Stimulated activated CD4-positive, alpha-beta T cell treated with anti-CD3 and anti-CD28 coated beads, Interleukin-12 subunit alpha, Interleukin-12 subunit beta, amount 100 ng/mL, for 4 hours (primary cell): ENCODE data around the gene AVPR2.
A peak's percentile ranks its signal among the peaks of the same experiment; 100 is the strongest.

Source experiments
- DNase-seq: peaks from one replicate; pipeline ENCODE4 v3.0.0-alpha.2; 2020

Gene AVPR2

GRCh38 chrX:153871946-153872878, 32.3 kb upstream of the AVPR2 start:
- DNase-seq = no peak

- DNase-seq = no peak
Observed at GRCh38 chrX:153873282-153874084, 31.0 kb upstream of the AVPR2 start.

- DNase-seq = no peak
Observed at GRCh38 chrX:153874085-153874365, 30.4 kb upstream of the AVPR2 start.

GRCh38 chrX:153874366-153875125, 29.9 kb upstream of the AVPR2 start:
- DNase-seq = no peak

- DNase-seq = peak; percentile 66
Observed at GRCh38 chrX:153875391-153876111, 28.9 kb upstream of the AVPR2 start.

- no peak for DNase-seq
Observed at GRCh38 chrX:153876112-153876491, 28.4 kb upstream of the AVPR2 start.

DNA sequence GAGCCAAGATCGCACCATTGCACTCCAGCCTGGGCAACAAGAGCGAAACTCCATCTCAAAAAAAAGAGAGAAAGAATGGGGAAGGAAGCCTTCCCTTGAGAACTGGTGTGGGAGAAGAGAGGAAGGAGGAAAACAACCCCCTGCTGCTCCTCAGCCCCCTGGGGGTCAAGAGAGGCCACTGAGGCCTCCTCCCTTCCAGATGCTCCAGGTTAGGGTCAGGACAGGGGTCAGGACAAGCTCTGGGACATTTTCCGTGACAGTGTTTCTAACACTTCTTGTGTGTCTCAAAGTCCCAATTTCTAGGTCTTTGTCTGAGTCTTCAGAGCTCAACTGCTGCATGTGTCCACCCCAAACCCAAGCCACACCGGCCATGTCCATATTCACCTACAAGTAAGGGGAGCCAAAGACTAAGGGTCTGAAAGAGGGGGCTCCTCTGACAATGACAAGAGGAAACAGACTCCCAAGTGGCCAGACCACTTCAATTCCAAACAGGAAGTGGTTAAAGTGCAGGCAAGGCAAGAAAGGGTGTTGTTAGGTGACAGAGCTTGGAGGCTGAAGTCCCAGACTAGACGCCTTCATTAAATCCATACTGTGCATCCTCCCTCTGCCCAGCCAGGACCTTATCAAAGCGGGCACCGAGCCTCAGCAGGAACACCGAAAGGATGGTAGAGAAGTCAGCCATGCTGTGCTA, 26.8 kb upstream of the AVPR2 start:
- no peak for DNase-seq

DNA sequence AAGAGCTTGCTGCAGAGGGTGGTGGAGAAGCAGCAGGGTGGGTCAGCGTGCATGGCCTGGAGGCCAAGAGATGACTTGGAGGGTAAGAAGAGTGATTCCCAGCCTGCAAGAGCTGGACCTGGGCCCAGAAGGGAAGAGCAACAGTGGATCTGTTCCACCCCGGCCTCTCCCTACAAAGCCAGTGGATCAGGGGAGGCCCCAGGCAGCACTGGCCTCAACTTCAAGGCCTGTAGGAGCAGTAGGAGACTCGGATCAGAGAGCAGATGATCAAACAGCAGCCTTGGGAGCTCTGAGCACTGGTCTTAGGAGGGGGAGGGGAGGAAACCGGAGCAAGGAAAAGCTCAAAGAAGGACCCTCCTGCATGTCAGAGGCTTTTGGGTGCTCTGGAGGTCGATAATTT, 26.1 kb upstream of the AVPR2 start:
- no peak for DNase-seq

- no peak for DNase-seq
Observed at GRCh38 chrX:153878969-153879653, 25.4 kb upstream of the AVPR2 start.

DNA sequence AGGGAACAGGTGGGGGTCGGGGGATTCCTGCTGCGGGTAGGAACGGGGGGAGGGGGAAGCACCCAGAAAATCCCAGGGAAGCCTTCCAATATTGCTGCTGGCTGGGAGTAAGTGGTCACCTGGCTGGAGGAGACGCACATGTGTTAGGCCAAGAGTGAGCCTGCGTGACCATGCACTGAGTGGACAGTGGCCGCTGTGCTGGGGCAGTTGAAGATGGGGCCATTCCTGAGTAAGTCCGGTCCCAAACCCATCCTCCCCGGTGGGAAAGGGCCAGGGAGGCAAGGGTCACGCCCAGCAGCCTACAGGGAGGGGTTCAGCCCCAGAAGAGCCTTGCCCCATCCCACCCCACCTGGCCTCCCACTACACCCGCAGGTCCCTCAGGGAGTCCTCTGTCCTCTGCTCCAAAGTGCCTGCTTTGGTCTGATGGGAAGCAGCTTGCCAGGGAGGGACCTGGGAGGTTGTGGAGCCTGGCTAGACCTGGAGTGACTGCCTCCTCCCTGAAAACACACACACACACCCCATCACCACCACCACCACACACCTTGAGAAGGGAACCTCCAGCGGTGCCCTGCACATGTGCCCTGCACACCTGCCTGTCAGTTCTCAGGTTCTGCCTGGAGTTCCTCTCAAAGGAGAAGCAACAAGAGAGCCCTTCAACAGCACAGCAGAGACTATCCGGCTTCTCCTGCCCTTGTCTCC, 24.6 kb upstream of the AVPR2 start:
- DNase-seq = no peak

DNA sequence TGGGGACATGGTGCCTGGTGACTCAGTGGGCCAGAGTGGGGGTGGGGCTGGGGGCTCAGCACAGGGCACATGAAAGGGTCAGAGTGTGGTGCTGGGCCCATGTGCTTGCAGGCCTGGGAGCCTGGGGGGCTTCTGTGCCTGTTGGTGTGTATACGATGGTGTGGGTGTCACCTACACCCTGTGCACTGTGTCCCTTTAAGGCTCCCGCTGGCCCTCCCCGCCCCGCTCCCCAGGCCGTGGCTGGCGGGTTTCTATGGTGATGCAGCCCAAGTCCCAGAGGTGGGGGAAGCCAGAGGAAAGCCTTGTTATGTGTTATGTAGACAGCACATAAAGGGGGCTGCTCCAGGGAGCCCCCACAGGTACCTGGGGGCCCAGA, 24.0 kb upstream of the AVPR2 start:
- no peak for DNase-seq

DNA sequence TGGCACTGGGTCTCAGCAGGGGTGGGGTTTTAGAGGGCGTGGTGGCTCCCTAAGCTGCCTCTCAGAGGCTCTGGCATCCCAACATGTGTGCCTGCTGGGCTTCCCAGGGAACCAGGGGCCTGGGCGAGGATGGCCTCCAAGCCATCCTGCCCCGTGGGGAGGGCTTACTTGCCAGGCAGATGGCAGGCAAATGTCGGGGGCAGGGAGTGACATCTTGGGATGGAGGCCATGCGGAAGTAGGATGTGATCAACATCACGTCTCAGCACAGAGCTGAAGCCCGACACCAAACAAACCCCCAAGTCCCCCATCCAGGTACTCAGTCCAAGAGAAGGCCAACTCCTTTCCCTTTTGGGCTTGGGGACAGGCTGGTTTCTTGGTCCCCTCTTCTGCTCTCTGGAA, 23.2 kb upstream of the AVPR2 start:
- DNase-seq = no peak

- no peak for DNase-seq
Observed at GRCh38 chrX:153882086-153882498, 22.4 kb upstream of the AVPR2 start.

- DNase-seq = no peak
Observed at GRCh38 chrX:153882557-153882956, 21.9 kb upstream of the AVPR2 start.

DNA sequence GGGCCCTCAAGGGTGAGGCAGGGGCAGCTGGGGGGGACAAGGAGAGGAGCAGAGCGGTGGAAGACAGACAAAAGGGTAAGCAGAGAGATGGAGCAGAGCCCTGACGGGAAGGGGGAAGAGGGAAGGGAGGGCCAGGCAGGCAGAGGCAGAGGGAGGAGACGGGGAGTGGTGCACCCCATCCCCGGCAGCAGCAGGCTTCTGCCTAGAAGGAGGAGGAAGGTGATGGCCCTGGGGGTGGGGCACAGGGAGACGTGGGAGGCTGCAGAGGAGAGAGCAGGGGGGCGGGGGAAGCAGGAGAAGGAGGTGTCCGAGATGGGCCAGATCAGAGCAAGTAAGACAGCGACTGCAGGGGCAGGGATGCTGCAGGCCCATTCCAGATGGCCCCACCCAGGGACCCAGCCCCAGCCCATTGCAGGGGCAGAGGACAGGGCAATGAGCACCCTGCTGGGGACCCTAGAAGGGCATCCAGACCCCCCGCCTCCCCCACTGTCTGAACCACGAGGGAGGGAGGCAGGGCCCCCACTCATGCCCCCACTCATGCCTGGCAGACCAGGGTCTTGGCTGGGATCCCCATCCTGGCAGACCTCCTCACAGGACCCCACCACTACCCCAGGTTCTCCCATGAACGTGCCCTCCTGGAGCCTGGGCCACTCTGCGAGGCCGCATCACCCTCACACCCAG, 21.2 kb upstream of the AVPR2 start:
- DNase-seq = no peak

DNA sequence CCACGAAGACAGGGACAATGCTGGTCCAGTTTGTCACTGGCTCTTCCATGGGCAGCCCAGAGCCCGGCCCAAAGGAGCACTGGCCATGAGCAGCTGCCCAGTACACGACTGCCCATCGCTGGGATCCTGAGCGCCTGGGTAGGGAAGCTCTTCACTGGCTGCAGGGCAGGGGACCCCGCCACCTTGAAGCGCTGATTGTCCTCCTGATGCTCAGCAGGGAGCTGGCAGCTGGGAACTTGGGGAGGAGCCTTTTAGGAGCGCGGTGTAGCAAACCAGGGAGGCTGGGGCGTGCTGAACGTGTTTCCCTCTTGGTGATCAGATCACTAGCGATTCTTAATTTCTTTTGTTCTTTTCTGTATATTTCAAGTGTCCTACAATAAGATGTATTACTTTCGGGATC, 20.3 kb upstream of the AVPR2 start:
- no peak for DNase-seq

GRCh38 chrX:153884590-153884989, 19.9 kb upstream of the AVPR2 start:
- DNase-seq = no peak

GRCh38 chrX:153885208-153885787, 19.2 kb upstream of the AVPR2 start:
- DNase-seq = no peak

DNA sequence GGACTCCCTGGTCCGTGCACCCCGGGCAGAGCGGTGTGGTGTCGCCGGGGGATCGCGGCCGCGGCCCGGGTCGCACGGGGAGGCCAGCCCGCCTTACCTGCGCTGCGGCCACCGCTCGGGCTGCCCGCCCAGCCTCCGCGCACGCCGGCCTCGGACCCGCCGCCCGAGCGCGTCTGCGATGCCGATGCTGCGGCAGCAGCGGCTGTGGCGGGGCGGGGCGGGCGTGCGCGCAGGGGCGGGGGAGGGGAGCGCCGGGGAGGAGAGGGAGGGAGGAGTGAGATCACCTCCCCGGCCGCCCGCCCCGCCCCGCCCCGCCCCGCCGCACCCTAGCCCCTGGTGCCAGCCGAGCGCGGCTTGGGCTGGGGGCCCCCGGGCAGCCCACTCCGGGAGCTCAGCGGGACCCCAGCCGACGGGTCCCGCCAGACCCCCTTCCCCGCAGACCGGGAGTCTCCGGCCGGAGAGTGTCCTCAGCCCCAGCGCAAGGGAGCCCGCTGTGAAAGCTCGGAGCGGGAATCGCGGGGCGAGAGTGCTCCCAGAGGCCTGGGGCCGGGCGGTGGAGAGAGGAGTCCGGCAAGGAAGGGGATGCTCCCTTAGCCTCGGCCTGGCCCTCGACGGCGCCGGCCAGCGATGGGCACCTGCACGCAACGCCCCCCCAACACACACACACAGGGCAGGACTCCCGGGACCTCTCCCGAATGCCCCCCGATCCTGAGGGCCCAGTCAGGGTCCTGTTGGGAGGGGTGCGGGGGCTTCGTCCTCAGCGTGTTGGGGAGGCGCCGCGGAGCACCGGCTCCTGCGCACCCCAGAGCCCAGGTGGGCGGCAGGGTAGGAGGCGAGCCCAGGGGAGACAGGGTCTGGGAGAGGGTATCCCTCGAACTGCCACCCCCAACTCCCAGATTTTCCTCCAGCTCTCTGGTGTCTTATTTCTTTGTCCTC, 18.2 kb upstream of the AVPR2 start, which contains the start of gene L1CAM:
L1CAM (minus strand) TSS at position 206 of the 936 bp plus-strand sequence. CDS start 10,337 bp downstream, outside the sequence.
- DNase-seq = peak; percentile 36
